K562 (cell line): ENCODE results near the gene LY6G6D. TPM values are rescaled to one million over a fixed set of nuclear protein-coding genes. Genes with fewer than 3 reads are reported as not detected.

Source experiments
- ARID2 ChIP-seq: fragments of 450-650 bp; IDR thresholded peaks from 2 replicates; pipeline ENCODE4 v1.6.1; 2017; ENCODE audit warnings: antibody characterized with exemption, mild to moderate bottlenecking
- CHD2 ChIP-seq: IDR thresholded peaks from 2 replicates; pipeline ENCODE4 v1.6.1; 2011; ENCODE audit warnings: low read depth, low read length
- ESRRA ChIP-seq: fragments of 450-650 bp; IDR thresholded peaks from 2 replicates; pipeline ENCODE4 v1.6.1; 2014; ENCODE audit warnings: low read depth, mild to moderate bottlenecking, moderate library complexity, borderline replicate concordance
- ID3 ChIP-seq, 2 experiments: fragments of 250-450 bp in 1 of 2; fragments of 450-650 bp in 1 of 2; sonication (Bioruptor Pico) in 1 of 2; IDR thresholded peaks; 2 replicates each; pipeline versions ENCODE4 v1.6.1 to v1.8.0; 2016 to 2021; ENCODE audit warnings: mild to moderate bottlenecking in 2 of 2, moderate library complexity in 2 of 2, missing compliant biosample characterization in 1 of 2, missing genetic modification characterization in 1 of 2
- ILF3 ChIP-seq: fragments of 450-650 bp; IDR thresholded peaks from 2 replicates; pipeline ENCODE4 v1.6.1; 2018; ENCODE audit warnings: antibody characterized with exemption, mild to moderate bottlenecking, moderate library complexity, borderline replicate concordance
- NFIC ChIP-seq: fragments of 450-650 bp; IDR thresholded peaks from 2 replicates; pipeline ENCODE4 v1.6.1; 2017; ENCODE audit warnings: mild to moderate bottlenecking, inconsistent platforms
- NFRKB ChIP-seq: fragments of 450-650 bp; IDR thresholded peaks from 2 replicates; pipeline ENCODE4 v1.6.1; 2016; ENCODE audit warnings: low read depth
- PML ChIP-seq: IDR thresholded peaks from 2 replicates; pipeline ENCODE4 v1.6.1; 2012; ENCODE audit warnings: low read length, inconsistent platforms
- RFX5 ChIP-seq: IDR thresholded peaks from 2 replicates; pipeline ENCODE4 v1.6.1; 2011; ENCODE audit warnings: low read depth, mild to moderate bottlenecking, improper control_type of control experiment, low read length
- SUPT5H ChIP-seq: fragments of 450-650 bp; IDR thresholded peaks from 2 replicates; pipeline ENCODE4 v1.6.1; 2016
- ZFP1 ChIP-seq: fragments of 450-650 bp; formaldehyde crosslinking; IDR thresholded peaks from 2 replicates; pipeline ENCODE4 v1.4.0; 2020; ENCODE audit warnings: mild to moderate bottlenecking, mixed read lengths
- ZNF175 ChIP-seq: fragments of 200-800 bp; sonication (Bioruptor generic); IDR thresholded peaks from 2 replicates; pipeline ENCODE4 v1.6.1; 2016; ENCODE audit warnings: low read depth, mild to moderate bottlenecking, missing genetic modification characterization, missing compliant biosample characterization
- ZNF282 ChIP-seq: sonication (generic); formaldehyde crosslinking; IDR thresholded peaks from 2 replicates; pipeline ENCODE4 v1.8.1; 2023; ENCODE audit warnings: missing genetic modification reagents
- ZNF589 ChIP-seq: fragments of 200-800 bp; sonication (Bioruptor generic); IDR thresholded peaks from 2 replicates; pipeline ENCODE4 v1.6.1; 2016; ENCODE audit warnings: low read depth, missing genetic modification characterization, missing compliant biosample characterization
- polyA plus RNA-seq, 8 experiments: library from polyadenylated mRNA; depleted of rRNA in 4 of 8; stranded (reverse) in 5 of 8; unstranded in 3 of 8; fragments of >200 nt; fragmentation: Nextera tagmentation in 2 of 8; fragmentation: Illumina TruSeq in 1 of 8; extraction: Ambion mirVana in 2 of 8; extraction: Trizol in 1 of 8; gene quantifications; 2 replicates each; pipeline versions ENCODE4 v1.2.1 to v1.2.3, GENCODE V29; 2011 to 2014; ENCODE audit warnings: inconsistent platforms in 1 of 8, missing spikeins in 1 of 8
- total RNA-seq, 7 experiments: library from RNA; depleted of rRNA in 6 of 7; stranded (reverse); fragments of >200 nt in 6 of 7; fragmentation: Illumina TruSeq in 2 of 7; extraction: Trizol in 2 of 7; gene quantifications; 2 replicates each; pipeline versions ENCODE4 v1.2.1 to v1.2.3, GENCODE V29; 2011 to 2021; ENCODE audit warnings: low replicate concordance in 1 of 7
- TF ChIP-seq, protein P1 (sequence below): fragments of 450-650 bp; IDR thresholded peaks from 2 replicates; pipeline ENCODE4 v1.6.1; 2017; ENCODE audit warnings: antibody characterized with exemption, mild to moderate bottlenecking
- TF ChIP-seq, protein P2 (sequence below), 3 experiments: IDR thresholded peaks in 2 of 3; conservative IDR thresholded peaks in 1 of 3; 2 replicates each; pipeline ENCODE4 v1.5.1; 2011 to 2012; ENCODE audit warnings: low read length in 3 of 3, mild to moderate bottlenecking in 3 of 3, control low read depth in 2 of 3, improper control_type of control experiment in 1 of 3, inconsistent platforms in 1 of 3, low read depth in 1 of 3, mixed read lengths in 1 of 3, moderate library complexity in 1 of 3; ENCODE audit not compliant: insufficient read depth in 2 of 3
- TF ChIP-seq, protein P3 (sequence below): fragments of 450-650 bp; IDR thresholded peaks from 2 replicates; pipeline ENCODE4 v1.6.1; 2014; ENCODE audit warnings: low read depth, mild to moderate bottlenecking, moderate library complexity, borderline replicate concordance
- TF ChIP-seq, protein P4 (sequence below): sonication (generic); formaldehyde crosslinking; IDR thresholded peaks from 2 replicates; pipeline ENCODE4 v1.9.0; 2022; ENCODE audit warnings: mild to moderate bottlenecking, missing genetic modification reagents

Gene LY6G6D
- total and polyA plus RNA-seq, 9 of the 15 experiments (the other 6 are each of a cell fraction or from before 2014, with no cell fraction given), result 0.30 to 0.38 TPM; not detected in 7

- TF ChIP-seq ZNF175 (CRISPR knock-in tag) (no peak), ID3 (CRISPR knock-in tag; IDR thresholded peaks at IDR 0.05) (no peak), ID3 (tag; IDR thresholded peaks at IDR 0.05) (0 out of 2 replicates have a peak, but pooled peaks have one; percentile 14), ZFP1 (CRISPR knock-in tag) (no peak), PML (0 out of 2 replicates have a peak, but pooled peaks have one; percentile 36), RFX5 (no peak), ARID2 (peak; percentile 70; the same call in 1 of the 2 replicates), SUPT5H (no peak), ZNF282 (CRISPR knock-in tag) (no peak), CHD2 (0 out of 2 replicates have a peak, but pooled peaks have one; percentile 21), NFIC (no peak), NFRKB (no peak), ZNF589 (CRISPR knock-in tag) (no peak), ESRRA (peak; percentile 96), ILF3 (no peak)
- TF ChIP-seq, protein P1, sequence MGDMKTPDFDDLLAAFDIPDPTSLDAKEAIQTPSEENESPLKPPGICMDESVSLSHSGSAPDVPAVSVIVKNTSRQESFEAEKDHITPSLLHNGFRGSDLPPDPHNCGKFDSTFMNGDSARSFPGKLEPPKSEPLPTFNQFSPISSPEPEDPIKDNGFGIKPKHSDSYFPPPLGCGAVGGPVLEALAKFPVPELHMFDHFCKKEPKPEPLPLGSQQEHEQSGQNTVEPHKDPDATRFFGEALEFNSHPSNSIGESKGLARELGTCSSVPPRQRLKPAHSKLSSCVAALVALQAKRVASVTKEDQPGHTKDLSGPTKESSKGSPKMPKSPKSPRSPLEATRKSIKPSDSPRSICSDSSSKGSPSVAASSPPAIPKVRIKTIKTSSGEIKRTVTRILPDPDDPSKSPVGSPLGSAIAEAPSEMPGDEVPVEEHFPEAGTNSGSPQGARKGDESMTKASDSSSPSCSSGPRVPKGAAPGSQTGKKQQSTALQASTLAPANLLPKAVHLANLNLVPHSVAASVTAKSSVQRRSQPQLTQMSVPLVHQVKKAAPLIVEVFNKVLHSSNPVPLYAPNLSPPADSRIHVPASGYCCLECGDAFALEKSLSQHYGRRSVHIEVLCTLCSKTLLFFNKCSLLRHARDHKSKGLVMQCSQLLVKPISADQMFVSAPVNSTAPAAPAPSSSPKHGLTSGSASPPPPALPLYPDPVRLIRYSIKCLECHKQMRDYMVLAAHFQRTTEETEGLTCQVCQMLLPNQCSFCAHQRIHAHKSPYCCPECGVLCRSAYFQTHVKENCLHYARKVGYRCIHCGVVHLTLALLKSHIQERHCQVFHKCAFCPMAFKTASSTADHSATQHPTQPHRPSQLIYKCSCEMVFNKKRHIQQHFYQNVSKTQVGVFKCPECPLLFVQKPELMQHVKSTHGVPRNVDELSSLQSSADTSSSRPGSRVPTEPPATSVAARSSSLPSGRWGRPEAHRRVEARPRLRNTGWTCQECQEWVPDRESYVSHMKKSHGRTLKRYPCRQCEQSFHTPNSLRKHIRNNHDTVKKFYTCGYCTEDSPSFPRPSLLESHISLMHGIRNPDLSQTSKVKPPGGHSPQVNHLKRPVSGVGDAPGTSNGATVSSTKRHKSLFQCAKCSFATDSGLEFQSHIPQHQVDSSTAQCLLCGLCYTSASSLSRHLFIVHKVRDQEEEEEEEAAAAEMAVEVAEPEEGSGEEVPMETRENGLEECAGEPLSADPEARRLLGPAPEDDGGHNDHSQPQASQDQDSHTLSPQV, result peak; percentile 43; the same call in 1 of the 2 replicates
- TF ChIP-seq, protein P2, sequence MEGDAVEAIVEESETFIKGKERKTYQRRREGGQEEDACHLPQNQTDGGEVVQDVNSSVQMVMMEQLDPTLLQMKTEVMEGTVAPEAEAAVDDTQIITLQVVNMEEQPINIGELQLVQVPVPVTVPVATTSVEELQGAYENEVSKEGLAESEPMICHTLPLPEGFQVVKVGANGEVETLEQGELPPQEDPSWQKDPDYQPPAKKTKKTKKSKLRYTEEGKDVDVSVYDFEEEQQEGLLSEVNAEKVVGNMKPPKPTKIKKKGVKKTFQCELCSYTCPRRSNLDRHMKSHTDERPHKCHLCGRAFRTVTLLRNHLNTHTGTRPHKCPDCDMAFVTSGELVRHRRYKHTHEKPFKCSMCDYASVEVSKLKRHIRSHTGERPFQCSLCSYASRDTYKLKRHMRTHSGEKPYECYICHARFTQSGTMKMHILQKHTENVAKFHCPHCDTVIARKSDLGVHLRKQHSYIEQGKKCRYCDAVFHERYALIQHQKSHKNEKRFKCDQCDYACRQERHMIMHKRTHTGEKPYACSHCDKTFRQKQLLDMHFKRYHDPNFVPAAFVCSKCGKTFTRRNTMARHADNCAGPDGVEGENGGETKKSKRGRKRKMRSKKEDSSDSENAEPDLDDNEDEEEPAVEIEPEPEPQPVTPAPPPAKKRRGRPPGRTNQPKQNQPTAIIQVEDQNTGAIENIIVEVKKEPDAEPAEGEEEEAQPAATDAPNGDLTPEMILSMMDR (IDR thresholded peaks at IDR 0.05 in 2 of 3, conservative IDR thresholded peaks at IDR 0.05 in 1 of 3; ENCODE audit: insufficient read depth in 2 of 3, low read depth in 1 of 3, low read length in 3 of 3), result peak; percentile 81 to 93 (median 90)
- TF ChIP-seq, protein P3, sequence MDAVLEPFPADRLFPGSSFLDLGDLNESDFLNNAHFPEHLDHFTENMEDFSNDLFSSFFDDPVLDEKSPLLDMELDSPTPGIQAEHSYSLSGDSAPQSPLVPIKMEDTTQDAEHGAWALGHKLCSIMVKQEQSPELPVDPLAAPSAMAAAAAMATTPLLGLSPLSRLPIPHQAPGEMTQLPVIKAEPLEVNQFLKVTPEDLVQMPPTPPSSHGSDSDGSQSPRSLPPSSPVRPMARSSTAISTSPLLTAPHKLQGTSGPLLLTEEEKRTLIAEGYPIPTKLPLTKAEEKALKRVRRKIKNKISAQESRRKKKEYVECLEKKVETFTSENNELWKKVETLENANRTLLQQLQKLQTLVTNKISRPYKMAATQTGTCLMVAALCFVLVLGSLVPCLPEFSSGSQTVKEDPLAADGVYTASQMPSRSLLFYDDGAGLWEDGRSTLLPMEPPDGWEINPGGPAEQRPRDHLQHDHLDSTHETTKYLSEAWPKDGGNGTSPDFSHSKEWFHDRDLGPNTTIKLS, result no peak; the same call in 1 of the 2 replicates
- TF ChIP-seq, protein P4, sequence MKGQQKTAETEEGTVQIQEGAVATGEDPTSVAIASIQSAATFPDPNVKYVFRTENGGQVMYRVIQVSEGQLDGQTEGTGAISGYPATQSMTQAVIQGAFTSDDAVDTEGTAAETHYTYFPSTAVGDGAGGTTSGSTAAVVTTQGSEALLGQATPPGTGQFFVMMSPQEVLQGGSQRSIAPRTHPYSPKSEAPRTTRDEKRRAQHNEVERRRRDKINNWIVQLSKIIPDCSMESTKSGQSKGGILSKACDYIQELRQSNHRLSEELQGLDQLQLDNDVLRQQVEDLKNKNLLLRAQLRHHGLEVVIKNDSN (CRISPR knock-in tag), result peak; percentile 56
Measured at GRCh38 chr6:31717499-31718222, 2.5 kb downstream of the LY6G6D start (continued).
